Measurements from ENCODE around the gene KCNJ16. TPM values are rescaled to one million over a fixed set of nuclear protein-coding genes. Genes with fewer than 3 reads are reported as not detected.

The KCNJ16 gene
- total and polyA plus RNA-seq, 9 of the 15 experiments (the other 6 are each of a cell fraction or from before 2014, with no cell fraction given), result 0.01 to 0.75 (median 0.07) TPM; not detected in 4

GRCh38 chr17:70028397-70028796 lies 46.6 kb upstream of the KCNJ16 start:
- H3K9me3 ChIP-seq (replicated peaks; ENCODE audit: control insufficient read depth, insufficient read depth, low read depth, low read length), result peaks cover 4% of the 10 kb centered on the region; the same call in 1 of the 2 replicates
- H3K4me2 ChIP-seq (ENCODE audit: insufficient read depth, low read length), result no peak overlapping the region
- FAIRE-seq (no peak), ATAC-seq (no peak), DNase-seq (ENCODE audit: extremely low read depth in 1 of 4, low spot score in 3 of 4) (no peak)
- no peaks in the 10 kb centered on the region for H3K27me3 ChIP-seq (ENCODE audit: control insufficient read depth in 2 of 2, insufficient read depth in 2 of 2, low read length in 2 of 2)
- H3K4me3 ChIP-seq, result no peak overlapping the region
- H3K36me3 ChIP-seq (ENCODE audit: control insufficient read depth, insufficient read depth, low read length), result peaks cover 12% of the 10 kb centered on the region; the same call in 1 of the 3 replicates
- BruUV-seq (replicated peaks), result no TSS peak
- CTCF ChIA-PET (ENCODE audit: low intra/inter-chr PET ratio), result no interaction called here
- no peaks in the 10 kb centered on the region for H3K79me2 ChIP-seq (ENCODE audit: control insufficient read depth, insufficient read depth, low read length)
- POLR2A ChIA-PET, result no interaction called here
- no peaks in the 10 kb centered on the region for H4K20me1 ChIP-seq (replicated peaks; ENCODE audit: control insufficient read depth, insufficient read depth, low read length)
- in situ Hi-C loops (cut with MboI), result no loop called here
- H3K9ac ChIP-seq (ENCODE audit: insufficient read depth in 1 of 2, low read depth in 2 of 2, low read length in 2 of 2), result no peak overlapping the region
- no peaks in the 10 kb centered on the region for H3K4me1 ChIP-seq (replicated peaks in 1 of 2; ENCODE audit: control insufficient read depth in 2 of 2, insufficient read depth in 2 of 2, low read length in 2 of 2)
- H3K27ac ChIP-seq (ENCODE audit: extremely low read depth, low read depth, low read length), result no peak overlapping the region
- no peak overlapping the region for H2AFZ ChIP-seq (ENCODE audit: low read depth, low read length)
- intact Hi-C loops (cut with micrococcal nuclease), result no loop called here
- H3K9me1 ChIP-seq (ENCODE audit: control insufficient read depth, insufficient read depth, low read length), result no peaks in the 10 kb centered on the region
- TF ChIP-seq THAP7 (CRISPR knock-in tag; IDR thresholded peaks at IDR 0.05), result no peak
- TF ChIP-seq MCM2 (IDR thresholded peaks at IDR 0.05; ENCODE audit: low read depth), result no peak
- no peak for TF ChIP-seq BCOR (IDR thresholded peaks at IDR 0.05)
- no peak for TF ChIP-seq NCOR1 (IDR thresholded peaks at IDR 0.05)
- no peak for TF ChIP-seq ZHX1 (conservative IDR thresholded peaks at IDR 0.05; ENCODE audit: low read length)
- no peak for TF ChIP-seq DIDO1 (tag; IDR thresholded peaks at IDR 0.05; ENCODE audit: low read depth)
- no peak for TF ChIP-seq ZNF609 (CRISPR knock-in tag; IDR thresholded peaks at IDR 0.05; ENCODE audit: borderline replicate concordance)
- no peak for TF ChIP-seq ZNF592 (IDR thresholded peaks at IDR 0.05)
- TF ChIP-seq ZNF280B (CRISPR knock-in tag; IDR thresholded peaks at IDR 0.05), result no peak
